ENCODE results near the gene ZNF93.
A peak's percentile ranks its signal among the peaks of the same experiment; 100 is the strongest.
"Not testable (repeated sequence)": the region's sequence is repeated elsewhere in the genome, so short reads cannot be mapped to it uniquely, and the experiment has no call there.

Gene ZNF93

GRCh38 chr19:19900729-19901444, at the start of gene ZNF93:
Gene ZNF93 (plus strand): TSS chr19:19900946. CDS start chr19:19901089, 143 bp downstream.
- DNase-seq (ENCODE audit: low read depth): peak; percentile 98

GRCh38 chr19:19851740-19852139, 49.0 kb upstream of the ZNF93 start:
- DNase-seq (ENCODE audit: low read depth): not testable (repeated sequence)

GRCh38 chr19:19858751-19859150, 42.0 kb upstream of the ZNF93 start:
- no peak for DNase-seq (ENCODE audit: low read depth)

- DNase-seq (ENCODE audit: low read depth): peak; percentile 53
Measured at GRCh38 chr19:19860756-19861390, 39.9 kb upstream of the ZNF93 start.

- peak; percentile 95 for DNase-seq (ENCODE audit: low read depth)
Measured at GRCh38 chr19:19865750-19866610, 34.8 kb upstream of the ZNF93 start, which contains the start of gene ZNF253. Gene ZNF253 (plus strand): TSS chr19:19865882. CDS start chr19:19865997, 115 bp downstream.

GRCh38 chr19:19866611-19867248, 34.0 kb upstream of the ZNF93 start:
- DNase-seq (ENCODE audit: low read depth): peak; percentile 18

- DNase-seq (ENCODE audit: low read depth): not testable (repeated sequence)
Measured at GRCh38 chr19:19870086-19870485, 30.7 kb upstream of the ZNF93 start.

GRCh38 chr19:19871932-19872331, 28.8 kb upstream of the ZNF93 start:
- no peak for DNase-seq (ENCODE audit: low read depth)

GRCh38 chr19:19873381-19873780, 27.4 kb upstream of the ZNF93 start:
- peak; percentile 52 for DNase-seq (ENCODE audit: low read depth)

- no peak for DNase-seq (ENCODE audit: low read depth)
Measured at GRCh38 chr19:19877724-19878123, 23.0 kb upstream of the ZNF93 start.

- DNase-seq (ENCODE audit: low read depth): no peak
Measured at GRCh38 chr19:19884583-19884982, 16.2 kb upstream of the ZNF93 start.

GRCh38 chr19:19892055-19892941, 8.4 kb upstream of the ZNF93 start:
- DNase-seq (ENCODE audit: low read depth): not testable (repeated sequence)

GRCh38 chr19:19900139-19900728, 512 bp upstream of the ZNF93 start:
- DNase-seq (ENCODE audit: low read depth): peak; percentile 70

- DNase-seq (ENCODE audit: low read depth): not testable (repeated sequence)
Measured at GRCh38 chr19:19907551-19907950, 6.8 kb downstream of the ZNF93 start.

- DNase-seq (ENCODE audit: low read depth): no peak
Measured at GRCh38 chr19:19909654-19910053, 8.9 kb downstream of the ZNF93 start.

- peak; percentile 83 for DNase-seq (ENCODE audit: low read depth)
Measured at GRCh38 chr19:19911150-19911549, 10.4 kb downstream of the ZNF93 start.

- DNase-seq (ENCODE audit: low read depth): no peak
Measured at GRCh38 chr19:19914596-19914995, 13.8 kb downstream of the ZNF93 start.

GRCh38 chr19:19930417-19930816, 29.7 kb downstream of the ZNF93 start:
- DNase-seq (ENCODE audit: low read depth): not testable (repeated sequence)

- not testable (repeated sequence) for DNase-seq (ENCODE audit: low read depth)
Measured at GRCh38 chr19:19933432-19934314, 32.9 kb downstream of the ZNF93 start.
